HG02870 (cell line): ENCODE results near the gene ATP6V1B1.

ENCODE experiments used
- ATAC-seq: cut with Tn5 transposase; IDR thresholded peaks from one replicate; pipeline ENCODE4 v1.9.1; 2021; ENCODE audit warnings: mild to moderate bottlenecking, moderate library complexity; ENCODE audit not compliant: unreplicated experiment

ATP6V1B1 gene

GRCh38 chr2:70943205-70943871, 7.6 kb downstream of the ATP6V1B1 start:
- ATAC-seq: no peak

GRCh38 chr2:70944111-70944690, 8.5 kb downstream of the ATP6V1B1 start:
- ATAC-seq: no peak

GRCh38 chr2:70946832-70947442, 11.2 kb downstream of the ATP6V1B1 start:
- no peak for ATAC-seq

- ATAC-seq: no peak
These were observed 12.0 kb downstream of the ATP6V1B1 start for GRCh38 chr2:70947556-70948184.

- ATAC-seq: peak; percentile 82
These were observed 12.8 kb downstream of the ATP6V1B1 start for GRCh38 chr2:70948337-70949003.

- ATAC-seq: no peak
These were observed 13.4 kb downstream of the ATP6V1B1 start for GRCh38 chr2:70949086-70949485.

- no peak for ATAC-seq
These were observed 19.2 kb downstream of the ATP6V1B1 start for GRCh38 chr2:70954886-70955285.

- ATAC-seq: no peak
These were observed 20.4 kb downstream of the ATP6V1B1 start for GRCh38 chr2:70956141-70956540.

GRCh38 chr2:70957798-70958197, 22.1 kb downstream of the ATP6V1B1 start:
- ATAC-seq: no peak

GRCh38 chr2:70958759-70959158, 23.1 kb downstream of the ATP6V1B1 start:
- ATAC-seq: no peak

- no peak for ATAC-seq
These were observed 23.6 kb downstream of the ATP6V1B1 start for GRCh38 chr2:70959271-70959761.

- ATAC-seq: no peak
These were observed 24.4 kb downstream of the ATP6V1B1 start for GRCh38 chr2:70959851-70960832.

GRCh38 chr2:70960833-70961647, 25.3 kb downstream of the ATP6V1B1 start:
- ATAC-seq: no peak

- no peak for ATAC-seq
These were observed 25.9 kb downstream of the ATP6V1B1 start for GRCh38 chr2:70961648-70961994.

GRCh38 chr2:70962211-70962884, 26.6 kb downstream of the ATP6V1B1 start:
- no peak for ATAC-seq

GRCh38 chr2:70962885-70963878, 27.5 kb downstream of the ATP6V1B1 start:
- ATAC-seq: no peak

- ATAC-seq: no peak
These were observed 28.4 kb downstream of the ATP6V1B1 start for GRCh38 chr2:70964133-70964532.
